Stimulated activated CD8-positive, alpha-beta memory T cell treated with anti-CD3 and anti-CD28 coated beads, Interleukin-15, amount 100 ng/mL, for 24 hours (primary cell): ENCODE measurements around the gene HEPN1.

Source experiments
- DNase-seq: peaks from one replicate; pipeline ENCODE4 v3.0.0-alpha.2; 2020; ENCODE audit warnings: low read depth

Gene HEPN1

GRCh38 chr11:124918950-124919349 lies at the start of gene HEPN1:
Gene HEPN1 (plus strand): TSS chr11:124919250.
- no peak for DNase-seq

- DNase-seq, result no peak
Measured at GRCh38 chr11:124869331-124869730, 49.7 kb upstream of the HEPN1 start.

- no peak for DNase-seq
Measured at GRCh38 chr11:124869856-124870387, 49.1 kb upstream of the HEPN1 start.

- no peak for DNase-seq
Measured at GRCh38 chr11:124870430-124870829, 48.6 kb upstream of the HEPN1 start.

- DNase-seq, result no peak
Measured at GRCh38 chr11:124872280-124872679, 46.8 kb upstream of the HEPN1 start.

GRCh38 chr11:124872741-124873140 lies 46.3 kb upstream of the HEPN1 start:
- no peak for DNase-seq

- DNase-seq, result no peak
Measured at GRCh38 chr11:124873951-124874350, 45.1 kb upstream of the HEPN1 start.

- no peak for DNase-seq
Measured at GRCh38 chr11:124874571-124875255, 44.3 kb upstream of the HEPN1 start.

- DNase-seq, result no peak
Measured at GRCh38 chr11:124875401-124875800, 43.6 kb upstream of the HEPN1 start.

GRCh38 chr11:124875943-124876817 lies 42.9 kb upstream of the HEPN1 start:
- DNase-seq, result peak; percentile 46

GRCh38 chr11:124876818-124877630 lies 42.0 kb upstream of the HEPN1 start:
- no peak for DNase-seq

GRCh38 chr11:124877631-124877909 lies 41.5 kb upstream of the HEPN1 start:
- no peak for DNase-seq

GRCh38 chr11:124877910-124878758 lies 40.9 kb upstream of the HEPN1 start:
- no peak for DNase-seq

- no peak for DNase-seq
Measured at GRCh38 chr11:124878759-124879492, 40.1 kb upstream of the HEPN1 start.

GRCh38 chr11:124879493-124880289 lies 39.4 kb upstream of the HEPN1 start:
- no peak for DNase-seq

- DNase-seq, result no peak
Measured at GRCh38 chr11:124880290-124880611, 38.8 kb upstream of the HEPN1 start.

- DNase-seq, result no peak
Measured at GRCh38 chr11:124880958-124881357, 38.1 kb upstream of the HEPN1 start.

- DNase-seq, result no peak
Measured at GRCh38 chr11:124882339-124883071, 36.5 kb upstream of the HEPN1 start.

- DNase-seq, result no peak
Measured at GRCh38 chr11:124884340-124884739, 34.7 kb upstream of the HEPN1 start.
